CD4-positive, alpha-beta T cell treated with Interleukin-15 for 1 hour (primary cell): ENCODE measurements around the gene SLC13A2.

ENCODE experiments used
- DNase-seq: peaks from one replicate; pipeline ENCODE4 v3.0.0-alpha.2; 2020

SLC13A2 gene

GRCh38 chr17:28493460-28493859 is 20.0 kb downstream of the SLC13A2 start:
- no peak for DNase-seq

GRCh38 chr17:28494445-28495188 is 21.2 kb downstream of the SLC13A2 start:
- DNase-seq: peak; percentile 71

GRCh38 chr17:28495635-28496034 is 22.2 kb downstream of the SLC13A2 start:
- no peak for DNase-seq

- DNase-seq: no peak
Measured at GRCh38 chr17:28497931-28498330, 24.5 kb downstream of the SLC13A2 start.

- DNase-seq: no peak
Measured at GRCh38 chr17:28498652-28499363, 25.4 kb downstream of the SLC13A2 start.

DNA sequence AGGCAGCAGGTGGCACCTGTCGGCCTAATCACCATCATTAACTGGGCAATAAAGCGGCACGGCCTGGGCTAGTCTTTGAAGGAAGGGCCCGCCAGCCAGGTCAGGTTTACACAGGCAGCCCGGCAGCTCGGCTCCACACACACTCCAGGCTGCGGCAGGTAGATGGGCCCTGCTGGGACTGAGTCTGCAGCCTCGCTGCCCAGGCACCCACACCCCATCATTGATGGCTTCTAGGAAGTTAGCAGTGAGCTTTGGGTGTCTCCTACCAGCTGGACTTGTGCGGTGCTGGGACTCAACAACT is 25.9 kb downstream of the SLC13A2 start:
- no peak for DNase-seq

GRCh38 chr17:28499684-28500357 is 26.4 kb downstream of the SLC13A2 start:
- no peak for DNase-seq

- no peak for DNase-seq
Measured at GRCh38 chr17:28500712-28501379, 27.4 kb downstream of the SLC13A2 start.

GRCh38 chr17:28501421-28502284 is 28.2 kb downstream of the SLC13A2 start:
- DNase-seq: no peak

- no peak for DNase-seq
Measured at GRCh38 chr17:28503420-28503819, 30.0 kb downstream of the SLC13A2 start.

- DNase-seq: no peak
Measured at GRCh38 chr17:28505986-28506665, 32.7 kb downstream of the SLC13A2 start, which contains the start of gene FOXN1. Gene FOXN1 (plus strand): TSS chr17:28506348. CDS start chr17:28523970, 17,622 bp downstream.

- DNase-seq: no peak
Measured at GRCh38 chr17:28506763-28507487, 33.5 kb downstream of the SLC13A2 start.

DNA sequence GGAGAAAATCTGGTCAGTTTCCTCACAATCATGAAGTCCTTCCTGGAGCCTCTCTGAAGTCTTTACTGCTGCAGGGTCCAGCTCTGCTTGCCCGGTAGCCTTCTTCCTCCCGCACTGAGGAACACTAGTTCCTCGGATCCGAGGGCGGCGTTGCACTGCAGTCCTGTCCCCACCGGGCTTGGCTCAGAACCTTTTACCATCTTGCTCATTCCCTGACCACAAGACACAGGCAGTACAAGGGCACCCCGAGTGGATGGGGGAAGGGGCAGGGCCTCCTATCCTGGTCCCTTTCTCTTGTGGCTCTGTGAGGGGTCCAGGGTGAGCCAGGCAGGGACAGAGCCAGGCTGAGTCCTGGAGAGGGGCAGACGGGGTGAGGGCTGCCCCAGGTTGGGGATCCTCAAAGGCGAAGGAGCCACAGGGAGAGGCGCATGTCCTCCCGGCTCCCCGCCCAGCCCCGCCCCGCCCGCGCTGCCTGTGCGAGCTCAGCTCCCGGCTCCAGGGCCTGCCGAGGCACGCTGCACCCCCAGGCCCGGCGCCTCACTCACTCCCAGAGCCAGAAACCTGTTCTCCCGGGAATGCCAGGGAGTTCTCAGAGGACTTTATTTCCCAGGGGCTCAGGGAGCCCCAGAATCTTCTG is 34.2 kb downstream of the SLC13A2 start:
- no peak for DNase-seq

GRCh38 chr17:28508211-28508724 is 34.8 kb downstream of the SLC13A2 start:
- DNase-seq: no peak

GRCh38 chr17:28509789-28510188 is 36.3 kb downstream of the SLC13A2 start:
- peak; percentile 27 for DNase-seq

GRCh38 chr17:28511858-28512461 is 38.5 kb downstream of the SLC13A2 start:
- no peak for DNase-seq

- no peak for DNase-seq
Measured at GRCh38 chr17:28513476-28513875, 40.0 kb downstream of the SLC13A2 start.

DNA sequence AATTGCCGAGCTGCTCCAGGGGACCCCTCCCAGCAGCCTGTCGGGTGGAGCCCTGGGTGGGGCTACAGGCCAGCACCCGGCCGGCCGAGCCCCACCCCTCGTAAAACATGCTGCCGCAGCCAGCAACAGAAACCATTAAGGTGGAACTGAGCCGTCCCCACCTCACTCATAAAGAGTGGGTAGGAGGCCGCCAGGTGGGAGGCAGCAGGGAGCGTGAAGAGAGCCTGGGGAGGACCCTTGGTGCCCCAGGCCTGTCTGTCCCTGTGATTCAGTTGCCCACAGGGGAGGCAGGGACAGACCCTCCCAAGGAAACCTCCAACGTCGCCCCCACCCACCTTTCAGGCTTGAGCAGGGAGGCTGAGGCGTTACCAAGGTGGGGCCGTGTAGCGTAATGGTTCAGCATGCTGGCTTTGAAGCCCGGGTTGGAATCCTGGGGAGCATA is 41.1 kb downstream of the SLC13A2 start:
- DNase-seq: no peak

DNA sequence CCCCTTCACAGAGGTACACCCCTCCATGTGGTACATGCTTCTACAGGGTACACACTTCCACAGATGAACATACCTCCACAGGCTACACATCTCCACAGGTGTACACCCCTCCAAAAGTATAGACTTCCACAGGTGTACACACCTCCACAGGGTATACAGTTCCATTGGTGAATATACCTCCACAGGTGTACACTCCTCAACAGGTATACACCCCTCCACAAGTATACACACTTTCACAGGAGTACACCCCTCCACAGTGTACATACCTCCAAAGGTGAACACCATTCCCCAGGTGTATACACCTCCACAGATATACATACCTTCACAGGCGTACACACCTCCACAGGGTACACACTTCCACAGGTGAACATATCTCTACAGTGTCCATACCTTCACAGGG is 42.1 kb downstream of the SLC13A2 start:
- no peak for DNase-seq

DNA sequence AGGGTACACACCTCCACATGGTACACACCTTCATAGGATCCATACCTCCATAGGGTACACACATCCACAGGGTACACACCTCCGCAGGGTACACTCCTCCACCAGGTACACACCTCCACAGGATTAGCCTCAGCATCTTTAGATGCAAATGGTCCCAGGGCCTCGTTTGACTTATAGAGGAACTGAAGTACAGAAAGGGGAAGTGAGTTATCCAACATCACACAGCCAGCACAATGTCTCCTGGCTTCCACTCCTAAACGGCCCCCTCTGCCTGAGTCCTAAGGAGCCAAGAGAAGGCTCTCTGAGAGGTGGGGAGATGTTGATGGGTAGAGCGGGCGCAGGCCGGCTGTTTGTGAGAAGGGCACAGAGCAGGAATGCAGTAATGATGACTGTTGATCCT is 44.7 kb downstream of the SLC13A2 start:
- DNase-seq: no peak
